GM23338 (cell line): ENCODE data around the gene SLC2A6. TPM values are rescaled to one million over a fixed set of nuclear protein-coding genes. Genes with fewer than 3 reads are reported as not detected.
"Not testable (repeated sequence)": the region's sequence is repeated elsewhere in the genome, so short reads cannot be mapped to it uniquely, and the experiment has no call there.

Source experiments
- ATAC-seq: fragments of 200-7000 bp; cut with Tn5 transposase; 3 replicates; pipeline ENCODE4 v1.9.1; 2020
- DNase-seq: peaks from one replicate; pipeline ENCODE4 v3.0.0-alpha.2; 2015; ENCODE audit warnings: low spot score
- H2AFZ ChIP-seq: fragments of 200-600 bp; sonication (generic); 2 replicates; pipeline ENCODE4 v1.8.0; 2016; ENCODE audit warnings: antibody characterized with exemption, mild to moderate bottlenecking, moderate library complexity
- H3F3A ChIP-seq: fragments of 200-600 bp; sonication (generic); replicated peaks from 2 replicates; pipeline ENCODE4 v1.8.0; 2017; ENCODE audit warnings: antibody characterized with exemption, mixed run types, low read depth
- H3K27ac ChIP-seq: fragments of 200-600 bp; sonication (generic); 2 replicates; pipeline ENCODE4 v1.6.1; 2016; ENCODE audit warnings: low read depth
- H3K27me3 ChIP-seq: fragments of 200-600 bp; sonication (generic); 2 replicates; pipeline ENCODE4 v1.8.0; 2016; ENCODE audit warnings: mild to moderate bottlenecking, mixed run types, moderate library complexity; ENCODE audit not compliant: insufficient read depth
- H3K36me3 ChIP-seq: fragments of 200-600 bp; sonication (generic); 2 replicates; pipeline ENCODE4 v1.8.0; 2016; ENCODE audit warnings: mild to moderate bottlenecking; ENCODE audit not compliant: insufficient read depth
- H3K4me1 ChIP-seq: fragments of 200-600 bp; sonication (generic); 2 replicates; pipeline ENCODE4 v1.8.0; 2016; ENCODE audit warnings: mild to moderate bottlenecking, moderate library complexity; ENCODE audit not compliant: insufficient read depth
- H3K4me2 ChIP-seq: fragments of 200-600 bp; sonication (generic); 2 replicates; pipeline ENCODE4 v1.7.1; 2017; ENCODE audit warnings: mixed run types
- H3K4me3 ChIP-seq: fragments of 200-600 bp; sonication (generic); 2 replicates; pipeline ENCODE4 v1.6.1; 2016; ENCODE audit warnings: mixed run types
- H3K79me2 ChIP-seq: fragments of 200-600 bp; sonication (generic); replicated peaks from 2 replicates; pipeline ENCODE4 v1.8.0; 2017; ENCODE audit warnings: mild to moderate bottlenecking; ENCODE audit not compliant: insufficient read depth
- H3K9me2 ChIP-seq: fragments of 200-600 bp; sonication (generic); 2 replicates; pipeline ENCODE4 v1.8.0; 2017; ENCODE audit not compliant: insufficient read depth
- H4K20me1 ChIP-seq: fragments of 200-600 bp; sonication (generic); replicated peaks from 2 replicates; pipeline ENCODE4 v1.8.0; 2017; ENCODE audit warnings: mild to moderate bottlenecking; ENCODE audit not compliant: insufficient read depth
- H3K27ac Mint-ChIP-seq: 2 replicates; pipeline ENCODE4 v1.8.0; 2020; ENCODE audit warnings: inconsistent platforms, mild to moderate bottlenecking, moderate library complexity, mixed read lengths
- H3K27me3 Mint-ChIP-seq: 3 replicates; pipeline ENCODE4 v1.8.0; 2022; ENCODE audit warnings: low read depth, mild to moderate bottlenecking, moderate library complexity, mixed read lengths, inconsistent platforms; ENCODE audit not compliant: insufficient read depth, poor library complexity
- H3K36me3 Mint-ChIP-seq: 3 replicates; pipeline ENCODE4 v1.8.0; 2021; ENCODE audit warnings: low read depth, mild to moderate bottlenecking, inconsistent platforms, moderate library complexity, mixed read lengths
- H3K4me1 Mint-ChIP-seq: 3 replicates; pipeline ENCODE4 v1.8.0; 2020; ENCODE audit warnings: mild to moderate bottlenecking, inconsistent platforms, mixed read lengths
- H3K4me3 Mint-ChIP-seq: 3 replicates; pipeline ENCODE4 v1.8.0; 2021; ENCODE audit warnings: moderate library complexity, mild to moderate bottlenecking, inconsistent platforms, mixed read lengths
- H3K9me3 Mint-ChIP-seq: 3 replicates; pipeline ENCODE4 v1.8.0; 2020; ENCODE audit warnings: moderate library complexity, mild to moderate bottlenecking, inconsistent platforms, mixed read lengths
- CTCF ChIP-seq, 2 experiments: fragments of 200-600 bp in 1 of 2; sonication (generic) in 1 of 2; conservative IDR thresholded peaks; 2 replicates each; pipeline versions ENCODE4 v1.5.1 to v1.6.1; 2016 to 2017; ENCODE audit warnings: antibody characterized with exemption in 2 of 2, low read depth in 2 of 2, mild to moderate bottlenecking in 2 of 2, moderate library complexity in 1 of 2
- EZH2 ChIP-seq: fragments of 200-600 bp; sonication (generic); IDR thresholded peaks from one replicate; pipeline ENCODE4 v1.8.0; 2017; ENCODE audit warnings: antibody characterized with exemption, mild to moderate bottlenecking, low read depth; ENCODE audit not compliant: unreplicated experiment
- EZH2phosphoT487 ChIP-seq: fragments of 200-600 bp; sonication (generic); IDR thresholded peaks from one replicate; pipeline ENCODE4 v1.8.1; 2018; ENCODE audit warnings: antibody characterized with exemption; ENCODE audit not compliant: unreplicated experiment
- JUNB ChIP-seq: IDR thresholded peaks from one replicate; pipeline ENCODE4 v1.6.1; 2016; ENCODE audit warnings: antibody characterized with exemption; ENCODE audit not compliant: unreplicated experiment
- POLR2AphosphoS5 ChIP-seq: IDR thresholded peaks from 2 replicates; pipeline ENCODE4 v1.6.1; 2016; ENCODE audit warnings: antibody characterized with exemption, low read depth
- REST ChIP-seq: IDR thresholded peaks from one replicate; pipeline ENCODE4 v1.6.1; 2018; ENCODE audit warnings: antibody characterized with exemption; ENCODE audit not compliant: unreplicated experiment
- STAT1 ChIP-seq: IDR thresholded peaks from one replicate; pipeline ENCODE4 v1.6.1; 2016; ENCODE audit warnings: antibody characterized with exemption; ENCODE audit not compliant: unreplicated experiment
- ZNF331 ChIP-seq: fragments of 250-450 bp; sonication (Bioruptor Pico); IDR thresholded peaks from 2 replicates; pipeline ENCODE4 v1.5.0; 2020; ENCODE audit warnings: low read depth, mild to moderate bottlenecking, moderate library complexity
- polyA plus RNA-seq: library from polyadenylated mRNA; unstranded; fragments of >200 nt; fragmentation: Nextera tagmentation; extraction: Ambion mirVana; gene quantifications from 2 replicates; pipeline ENCODE4 v1.2.1, GENCODE V29; 2016
- total RNA-seq: library from RNA; depleted of rRNA; stranded (reverse); fragments of >200 nt; shearing (Covaris generic); gene quantifications from 2 replicates; pipeline ENCODE4 v1.2.3, GENCODE V29; 2014
- TF ChIP-seq, protein P1 (sequence below): IDR thresholded peaks from 2 replicates; pipeline ENCODE4 v1.6.1; 2016; ENCODE audit warnings: antibody characterized with exemption

The SLC2A6 gene
- total and polyA plus RNA-seq, 2 experiments from 2014 or later: 17.5 to 39.3 TPM

- TF ChIP-seq, protein P1, sequence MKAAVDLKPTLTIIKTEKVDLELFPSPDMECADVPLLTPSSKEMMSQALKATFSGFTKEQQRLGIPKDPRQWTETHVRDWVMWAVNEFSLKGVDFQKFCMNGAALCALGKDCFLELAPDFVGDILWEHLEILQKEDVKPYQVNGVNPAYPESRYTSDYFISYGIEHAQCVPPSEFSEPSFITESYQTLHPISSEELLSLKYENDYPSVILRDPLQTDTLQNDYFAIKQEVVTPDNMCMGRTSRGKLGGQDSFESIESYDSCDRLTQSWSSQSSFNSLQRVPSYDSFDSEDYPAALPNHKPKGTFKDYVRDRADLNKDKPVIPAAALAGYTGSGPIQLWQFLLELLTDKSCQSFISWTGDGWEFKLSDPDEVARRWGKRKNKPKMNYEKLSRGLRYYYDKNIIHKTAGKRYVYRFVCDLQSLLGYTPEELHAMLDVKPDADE: no peak
These were observed 24.6 kb downstream of the SLC2A6 start (continued) for GRCh38 chr9:133454325-133454724.

- Histone ChIP-seq H3K4me3 (no peak overlapping the region), H3K4me2 (no peak overlapping the region), H3K9me2 (no peaks in the 10 kb centered on the region), H3K79me2 (no peaks in the 10 kb centered on the region), H2AFZ (no peak overlapping the region), H3K27me3 (no peaks in the 10 kb centered on the region), H3K4me1 (peaks cover 3% of the 10 kb centered on the region; the same call in 1 of the 2 replicates), H3F3A (no peaks in the 10 kb centered on the region), H3K36me3 (no peaks in the 10 kb centered on the region), H4K20me1 (no peaks in the 10 kb centered on the region), H3K27ac (no peak overlapping the region)
- Mint-ChIP-seq H3K36me3 (no peaks in the 10 kb centered on the region), H3K4me3 (no peak overlapping the region), H3K4me1 (0 out of 3 replicates have a peak, but pooled peaks cover under 1% of the 10 kb centered on the region), H3K27me3 (peaks cover 5% of the 10 kb centered on the region), H3K27ac (no peak overlapping the region), H3K9me3 (no peaks in the 10 kb centered on the region)
- DNase-seq: no peak
- TF ChIP-seq EZH2phosphoT487 (no peak), CTCF (conservative IDR thresholded peaks at IDR 0.05; ENCODE audit: low read depth in 2 of 2) (no peak), STAT1 (no peak)
- no peak for ATAC-seq
These were observed 25.2 kb downstream of the SLC2A6 start for GRCh38 chr9:133453651-133454050.

DNA sequence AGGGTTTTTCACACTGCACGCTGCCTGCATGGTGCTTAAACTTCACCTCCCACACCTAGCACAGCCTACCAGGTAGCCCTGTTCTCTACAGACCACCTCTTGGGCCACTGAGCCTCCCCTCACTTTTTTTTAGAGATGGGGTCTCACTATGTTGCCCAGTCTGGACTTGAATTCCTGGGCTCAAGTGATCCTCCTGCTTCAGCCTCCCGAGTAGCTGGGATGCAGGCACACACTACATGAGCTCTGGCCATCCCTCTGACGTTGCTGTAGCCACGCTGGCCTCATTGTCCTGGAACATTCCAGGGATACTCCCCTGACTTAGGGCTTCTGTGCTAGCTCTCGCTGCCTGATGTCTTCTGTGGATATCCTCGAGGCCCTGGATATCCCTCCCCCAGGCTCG lies 26.3 kb downstream of the SLC2A6 start:
- no peaks in the 10 kb centered on the region for H3K27me3 ChIP-seq
- H3K4me3 ChIP-seq: no peak overlapping the region
- no peaks in the 10 kb centered on the region for H3K36me3 Mint-ChIP-seq
- no peak overlapping the region for H2AFZ ChIP-seq
- peaks cover 7% of the 10 kb centered on the region for H3K27me3 Mint-ChIP-seq
- H3K4me3 Mint-ChIP-seq: no peak overlapping the region
- H3F3A ChIP-seq: no peaks in the 10 kb centered on the region
- H3K9me2 ChIP-seq: no peaks in the 10 kb centered on the region
- no peaks in the 10 kb centered on the region for H3K36me3 ChIP-seq
- no peaks in the 10 kb centered on the region for H3K79me2 ChIP-seq
- ATAC-seq (no peak), DNase-seq (no peak)
- no peaks in the 10 kb centered on the region for H3K4me1 Mint-ChIP-seq
- TF ChIP-seq CTCF (conservative IDR thresholded peaks at IDR 0.05; ENCODE audit: low read depth in 2 of 2): no peak
- TF ChIP-seq EZH2: no peak
- no peak for TF ChIP-seq JUNB
- TF ChIP-seq ZNF331 (CRISPR knock-in tag): no peak
- TF ChIP-seq REST: no peak
- TF ChIP-seq EZH2phosphoT487: no peak
- no peak for TF ChIP-seq POLR2AphosphoS5
- no peak for TF ChIP-seq STAT1
- no peaks in the 10 kb centered on the region for H3K4me1 ChIP-seq
- H4K20me1 ChIP-seq: no peaks in the 10 kb centered on the region
- no peak overlapping the region for H3K27ac Mint-ChIP-seq
- H3K27ac ChIP-seq: no peak overlapping the region
- no peak overlapping the region for H3K4me2 ChIP-seq
- no peaks in the 10 kb centered on the region for H3K9me3 Mint-ChIP-seq

- not testable (repeated sequence) for H3K27ac ChIP-seq, H3K4me1 ChIP-seq, H3K36me3 ChIP-seq, H3K9me3 Mint-ChIP-seq, H2AFZ ChIP-seq, H4K20me1 ChIP-seq, H3F3A ChIP-seq, H3K36me3 Mint-ChIP-seq, H3K4me3 ChIP-seq, H3K27me3 Mint-ChIP-seq, H3K79me2 ChIP-seq, H3K4me2 ChIP-seq, H3K27me3 ChIP-seq, DNase-seq, H3K4me3 Mint-ChIP-seq, H3K27ac Mint-ChIP-seq, H3K4me1 Mint-ChIP-seq, ATAC-seq, H3K9me2 ChIP-seq
These were observed 27.0 kb downstream of the SLC2A6 start for GRCh38 chr9:133451865-133452264.
